Fibroblast of skin of scalp (primary cell): ENCODE results near the gene CROT. TPM values are rescaled to one million over a fixed set of nuclear protein-coding genes. Genes with fewer than 3 reads are reported as not detected.
"Not testable (repeated sequence)": the region's sequence is repeated elsewhere in the genome, so short reads cannot be mapped to it uniquely, and the experiment has no call there.

ENCODE experiments used
- DNase-seq: peaks from one replicate; pipeline ENCODE4 v3.0.0-alpha.2; 2013
- polyA plus RNA-seq, 2 experiments: library from polyadenylated mRNA; unstranded; fragments of 120-200 nt; gene quantifications; one replicate each; pipeline ENCODE4 v1.2.1, GENCODE V29; 2013; ENCODE audit not compliant: insufficient read length in 2 of 2

Gene CROT, protein sequence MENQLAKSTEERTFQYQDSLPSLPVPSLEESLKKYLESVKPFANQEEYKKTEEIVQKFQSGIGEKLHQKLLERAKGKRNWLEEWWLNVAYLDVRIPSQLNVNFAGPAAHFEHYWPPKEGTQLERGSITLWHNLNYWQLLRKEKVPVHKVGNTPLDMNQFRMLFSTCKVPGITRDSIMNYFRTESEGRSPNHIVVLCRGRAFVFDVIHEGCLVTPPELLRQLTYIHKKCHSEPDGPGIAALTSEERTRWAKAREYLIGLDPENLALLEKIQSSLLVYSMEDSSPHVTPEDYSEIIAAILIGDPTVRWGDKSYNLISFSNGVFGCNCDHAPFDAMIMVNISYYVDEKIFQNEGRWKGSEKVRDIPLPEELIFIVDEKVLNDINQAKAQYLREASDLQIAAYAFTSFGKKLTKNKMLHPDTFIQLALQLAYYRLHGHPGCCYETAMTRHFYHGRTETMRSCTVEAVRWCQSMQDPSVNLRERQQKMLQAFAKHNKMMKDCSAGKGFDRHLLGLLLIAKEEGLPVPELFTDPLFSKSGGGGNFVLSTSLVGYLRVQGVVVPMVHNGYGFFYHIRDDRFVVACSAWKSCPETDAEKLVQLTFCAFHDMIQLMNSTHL
- 8.6 TPM for polyA plus RNA-seq (2013, experiment 1 of 2; ENCODE audit: insufficient read length)
- polyA plus RNA-seq (2013, experiment 2 of 2; ENCODE audit: insufficient read length) = 9.0 TPM

GRCh38 chr7:87345166-87345927 lies at the start of gene CROT:
Gene CROT, plus strand, starts transcription at chr7:87345664. Its CDS starts 3,405 bp downstream, at chr7:87349069.
- DNase-seq = peak; percentile 92

DNA sequence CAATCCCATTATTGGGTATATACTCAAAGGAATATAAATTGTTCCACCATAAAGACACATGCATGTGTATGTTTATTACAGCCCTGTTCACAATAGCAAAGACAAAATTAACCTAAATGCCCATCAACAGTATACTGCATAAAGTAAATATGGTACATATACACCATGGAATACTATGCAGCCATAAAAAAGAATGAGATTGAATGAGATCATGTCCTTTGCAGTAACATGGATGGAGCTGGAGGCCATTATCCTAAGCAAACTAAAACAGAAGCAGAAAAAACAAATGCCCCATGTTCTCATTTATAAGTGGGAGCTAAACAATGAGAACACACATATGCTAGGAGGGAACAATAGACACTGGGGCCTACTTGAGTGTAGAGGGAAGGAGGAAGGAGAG lies 44.7 kb upstream of the CROT start:
- no peak for DNase-seq

DNA sequence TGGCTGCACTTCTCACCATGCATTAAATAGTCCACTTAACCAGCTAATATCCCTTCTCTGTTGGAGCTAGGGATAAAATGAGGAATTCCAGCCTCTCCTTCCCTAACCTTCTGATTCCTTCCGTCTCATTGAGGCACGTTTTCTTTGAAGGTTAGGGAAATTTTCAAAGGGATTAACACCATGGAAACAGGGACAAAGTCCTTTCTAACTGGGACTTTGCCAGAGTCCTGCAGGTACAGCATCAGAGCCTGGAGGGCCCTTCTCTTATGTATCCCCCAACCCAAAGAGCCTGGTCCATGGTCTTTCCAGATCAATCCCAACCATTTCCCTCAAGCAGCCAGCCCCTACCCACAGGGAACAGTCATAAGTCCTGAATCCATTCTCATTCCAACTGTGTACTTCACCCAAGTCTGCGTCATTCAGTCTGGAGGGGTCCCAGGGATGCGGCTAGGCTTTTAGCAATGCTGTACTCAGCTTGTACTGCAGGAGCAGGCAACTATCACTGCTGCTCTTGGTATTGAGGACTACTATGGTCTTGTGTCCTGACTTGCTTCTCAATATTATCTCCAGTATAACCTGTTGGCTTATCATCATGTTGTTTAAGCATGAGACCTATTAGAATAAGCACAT lies 34.6 kb upstream of the CROT start:
- no peak for DNase-seq

GRCh38 chr7:87312215-87312865 lies 33.1 kb upstream of the CROT start:
- peak; percentile 60 for DNase-seq

GRCh38 chr7:87316097-87316700 lies 29.3 kb upstream of the CROT start:
- no peak for DNase-seq

DNA sequence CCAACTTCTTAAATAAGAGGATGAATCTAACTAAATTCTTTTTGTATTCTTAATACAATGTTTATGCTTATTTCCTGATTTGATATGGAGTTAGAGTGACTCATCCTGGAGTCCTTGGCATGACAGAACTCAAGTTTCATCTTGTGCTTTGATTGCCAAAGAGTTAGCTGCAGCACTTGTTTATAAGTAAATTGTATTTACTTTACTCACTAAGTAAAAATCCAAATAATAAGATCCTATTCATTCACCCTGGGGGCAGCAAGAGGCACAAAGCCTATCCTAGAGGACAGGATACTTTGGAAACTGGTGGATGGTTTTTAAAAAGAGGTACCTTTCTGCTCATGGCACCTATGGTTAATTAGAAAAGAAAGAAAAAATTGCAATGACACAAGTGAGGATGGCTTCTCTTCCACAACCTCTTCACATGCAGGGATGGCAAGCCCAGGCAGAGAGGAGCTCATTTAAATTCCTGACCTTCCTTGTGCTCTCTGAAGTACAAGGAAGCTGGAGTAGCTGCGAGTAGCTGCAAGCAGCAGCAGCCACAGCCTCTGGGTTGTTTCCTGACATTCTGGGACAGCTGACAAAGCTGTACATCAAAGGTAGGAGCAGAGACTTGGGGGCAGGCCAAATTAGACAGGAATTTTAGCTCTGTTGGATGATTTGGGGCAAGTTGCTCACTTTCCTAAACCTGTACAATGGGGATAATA lies 28.5 kb upstream of the CROT start:
- peak; percentile 43 for DNase-seq

GRCh38 chr7:87317691-87318245 lies 27.7 kb upstream of the CROT start:
- no peak for DNase-seq

- no peak for DNase-seq
These were observed 26.7 kb upstream of the CROT start for GRCh38 chr7:87318741-87319140.

DNA sequence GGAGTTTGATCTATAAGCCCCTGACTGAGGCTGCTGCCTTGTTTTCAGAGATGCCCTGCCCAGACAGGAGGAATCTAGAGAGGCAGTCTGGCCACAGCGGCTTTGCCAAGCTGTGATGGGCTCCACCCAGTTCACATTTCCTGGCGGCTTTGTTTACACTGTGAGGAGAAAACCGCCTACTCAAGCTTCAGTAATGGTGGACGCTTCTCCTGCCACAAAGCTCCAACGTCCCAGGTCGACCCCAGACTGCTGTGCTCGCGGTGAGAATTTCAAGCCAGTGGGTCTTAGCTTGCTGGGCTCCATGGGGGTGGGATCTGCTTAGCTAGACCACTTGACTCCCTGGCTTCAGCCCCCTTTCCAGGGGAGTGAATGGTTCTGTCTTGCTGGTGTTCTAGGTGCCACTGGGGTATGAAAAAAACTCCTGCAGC lies 26.3 kb upstream of the CROT start:
- not testable (repeated sequence) for DNase-seq

GRCh38 chr7:87322912-87323311 lies 22.6 kb upstream of the CROT start:
- no peak for DNase-seq

- no peak for DNase-seq
These were observed 19.7 kb upstream of the CROT start for GRCh38 chr7:87325576-87326370.

DNA sequence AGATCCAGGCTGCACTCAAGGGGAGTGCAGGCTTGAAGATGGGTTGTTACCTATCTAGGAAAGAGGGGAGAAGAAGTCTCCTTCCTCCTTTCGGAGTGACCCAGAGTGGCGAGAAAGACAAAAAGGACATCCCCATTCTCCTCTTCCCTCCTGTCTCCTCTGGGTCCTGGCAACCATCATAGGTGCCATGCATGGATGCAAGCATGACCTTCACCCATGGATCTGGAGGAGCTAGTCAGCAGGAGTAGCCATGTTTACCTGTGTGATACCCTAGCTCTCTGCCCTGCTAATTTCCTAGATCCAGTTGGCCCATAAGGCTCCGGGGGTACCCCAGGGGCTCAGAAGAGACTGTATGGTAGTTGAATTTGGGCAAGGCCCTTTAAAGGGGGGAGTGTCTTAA lies 17.2 kb upstream of the CROT start:
- DNase-seq = peak; percentile 20

DNA sequence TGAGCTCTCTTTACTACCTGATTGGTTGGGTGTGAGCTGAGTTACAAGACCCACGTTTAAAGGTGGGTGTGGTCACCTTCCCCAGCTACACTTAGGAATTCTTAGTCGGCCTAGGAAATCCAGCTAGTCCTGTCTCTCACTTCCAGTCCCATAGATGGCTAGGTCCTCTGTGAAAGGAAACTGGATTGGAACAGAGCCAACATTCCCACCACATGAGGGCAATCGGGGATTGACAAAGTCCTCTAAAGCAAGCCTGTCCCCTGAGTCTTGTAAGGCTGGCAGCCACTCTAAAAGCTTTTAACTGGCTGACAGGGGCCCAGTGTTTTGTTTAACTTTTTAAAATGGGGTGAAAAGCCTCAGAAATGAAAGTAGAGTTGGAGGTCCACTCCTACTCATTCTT lies 15.1 kb upstream of the CROT start:
- DNase-seq = no peak

- no peak for DNase-seq
These were observed 14.5 kb upstream of the CROT start for GRCh38 chr7:87330942-87331341.

DNA sequence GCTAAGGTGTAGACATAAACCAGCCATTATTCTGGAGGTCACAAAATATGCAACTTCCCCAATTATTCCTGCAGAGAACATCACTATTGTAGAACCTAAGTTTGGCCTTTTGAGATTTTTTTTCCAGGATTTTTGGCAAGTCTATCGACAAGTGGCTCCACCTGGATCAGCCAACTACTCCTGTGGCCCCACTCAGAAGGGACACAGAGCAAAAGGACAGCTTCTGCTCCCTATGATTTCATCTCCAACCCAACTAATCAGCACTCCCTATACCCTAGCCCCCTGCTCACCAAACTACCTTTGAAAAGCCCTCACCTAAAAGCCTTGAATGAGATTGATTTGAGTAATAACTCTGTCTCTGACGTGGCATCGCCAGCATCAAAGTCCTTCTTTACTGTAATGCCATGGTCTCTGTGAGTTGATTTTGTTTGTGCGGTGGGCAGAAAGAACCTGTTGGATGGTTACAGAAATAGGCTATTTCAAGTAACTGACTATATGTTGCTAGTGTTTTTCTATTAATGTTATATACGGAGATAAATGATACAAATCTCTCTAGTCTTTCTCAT lies 13.7 kb upstream of the CROT start:
- DNase-seq = no peak

DNA sequence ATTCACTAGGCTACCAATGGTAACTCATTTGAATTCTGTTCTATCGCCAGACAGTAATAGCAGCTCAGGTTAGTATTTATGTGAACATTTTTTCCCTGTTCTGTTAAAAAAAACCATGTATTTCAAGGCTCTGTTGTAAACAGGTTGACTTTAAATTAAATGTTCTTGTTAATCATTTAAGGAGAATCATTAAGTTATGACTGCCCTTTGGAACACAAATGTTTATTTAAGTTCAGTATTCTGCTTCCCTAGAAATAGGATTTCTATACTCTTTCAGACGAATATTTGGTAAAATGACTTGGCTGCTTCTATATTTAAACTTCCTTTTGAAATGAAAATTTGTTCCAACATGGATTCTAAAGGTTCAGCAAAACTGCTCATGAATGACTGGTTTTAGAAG lies 13.1 kb upstream of the CROT start:
- DNase-seq = no peak

DNA sequence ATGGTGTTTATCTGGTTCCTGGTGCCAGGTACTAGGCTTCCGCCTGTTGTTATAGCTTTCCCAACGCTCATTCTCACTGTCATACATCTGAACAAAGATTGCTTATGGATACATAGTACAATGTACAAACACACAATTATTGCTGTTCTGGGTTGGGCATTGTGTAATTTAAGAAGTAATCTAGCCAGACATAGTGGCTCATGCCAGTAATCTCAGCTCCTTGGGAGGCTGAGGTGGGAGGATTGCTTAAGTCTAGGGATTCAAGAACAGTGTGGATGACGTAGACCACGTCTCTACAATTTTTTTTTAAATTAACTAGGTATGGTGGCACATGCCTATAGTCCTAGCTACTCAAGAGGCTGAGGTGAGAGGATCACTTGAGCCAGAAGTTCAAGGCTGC lies 9.3 kb upstream of the CROT start:
- no peak for DNase-seq

DNA sequence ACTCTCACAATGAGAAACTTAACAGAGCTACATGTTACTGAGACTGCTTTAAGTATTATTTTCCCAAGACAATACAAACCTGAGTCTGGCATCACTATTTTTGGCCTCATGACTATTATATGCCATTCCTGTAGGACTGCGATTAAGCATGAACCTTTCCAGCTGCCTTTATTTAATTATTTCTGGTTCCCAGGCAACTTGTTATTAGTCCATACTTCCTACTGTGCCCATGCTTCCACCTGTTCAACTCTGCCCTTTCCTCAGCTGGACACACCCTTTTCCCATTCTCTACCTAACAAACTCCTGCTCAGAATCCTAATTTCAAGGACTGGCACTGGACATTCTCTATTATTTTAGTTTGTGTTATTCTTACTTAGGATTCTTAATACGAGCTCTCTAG lies 8.1 kb upstream of the CROT start:
- no peak for DNase-seq

GRCh38 chr7:87339373-87339897 lies 6.0 kb upstream of the CROT start:
- DNase-seq = no peak
